Measurements from ENCODE around the gene CHAF1A.

DNA sequence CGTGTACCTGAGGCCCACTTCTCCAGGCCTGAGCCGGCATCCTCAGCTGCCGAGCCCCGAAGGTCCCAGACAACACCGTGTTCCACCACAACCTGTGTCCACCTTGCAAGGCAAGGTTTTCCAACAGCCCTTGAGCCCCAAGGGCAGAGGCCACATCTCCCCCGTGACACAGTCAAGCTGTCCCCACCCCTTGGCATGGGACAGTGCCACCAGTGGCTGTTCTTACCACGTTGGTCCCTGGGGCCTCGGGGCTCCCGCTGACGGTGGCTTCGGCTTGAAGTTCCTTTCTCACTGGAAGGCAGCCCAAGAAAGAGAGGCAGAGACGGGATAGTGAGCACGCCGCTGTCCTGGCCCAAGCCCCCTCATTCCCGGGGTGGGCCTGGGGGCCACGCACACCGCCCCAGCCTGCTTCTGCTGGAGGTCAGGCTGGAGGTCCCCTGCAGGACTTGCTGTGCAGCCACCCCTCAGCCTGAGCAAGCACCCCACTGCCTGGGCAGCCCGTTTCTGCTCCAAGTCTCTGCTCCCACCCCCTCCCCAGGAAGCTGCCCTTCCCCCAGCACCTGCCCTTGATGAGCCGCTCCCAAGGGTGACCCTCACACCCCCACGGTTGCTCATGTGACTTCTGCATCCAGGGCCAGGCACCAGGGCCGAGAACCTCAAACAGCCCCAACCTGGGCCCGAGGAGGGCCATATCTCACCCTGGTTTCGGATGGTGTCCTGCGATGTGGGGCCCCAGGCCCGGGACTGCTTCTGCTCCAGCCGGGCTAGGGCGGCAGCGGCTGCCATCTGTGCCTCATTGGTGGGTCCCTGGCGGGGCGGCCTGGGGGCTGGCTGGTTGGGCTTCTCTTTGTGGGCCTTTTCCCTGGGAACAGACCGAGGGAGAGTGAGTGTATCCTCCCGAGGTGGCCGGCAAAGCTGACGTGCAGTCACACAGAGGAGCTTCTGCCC is 51.1 kb downstream of the CHAF1A start:
- no peak for TF ChIP-seq POLR2A (IDR thresholded peaks at IDR 0.05)
- TF ChIP-seq, protein P1, sequence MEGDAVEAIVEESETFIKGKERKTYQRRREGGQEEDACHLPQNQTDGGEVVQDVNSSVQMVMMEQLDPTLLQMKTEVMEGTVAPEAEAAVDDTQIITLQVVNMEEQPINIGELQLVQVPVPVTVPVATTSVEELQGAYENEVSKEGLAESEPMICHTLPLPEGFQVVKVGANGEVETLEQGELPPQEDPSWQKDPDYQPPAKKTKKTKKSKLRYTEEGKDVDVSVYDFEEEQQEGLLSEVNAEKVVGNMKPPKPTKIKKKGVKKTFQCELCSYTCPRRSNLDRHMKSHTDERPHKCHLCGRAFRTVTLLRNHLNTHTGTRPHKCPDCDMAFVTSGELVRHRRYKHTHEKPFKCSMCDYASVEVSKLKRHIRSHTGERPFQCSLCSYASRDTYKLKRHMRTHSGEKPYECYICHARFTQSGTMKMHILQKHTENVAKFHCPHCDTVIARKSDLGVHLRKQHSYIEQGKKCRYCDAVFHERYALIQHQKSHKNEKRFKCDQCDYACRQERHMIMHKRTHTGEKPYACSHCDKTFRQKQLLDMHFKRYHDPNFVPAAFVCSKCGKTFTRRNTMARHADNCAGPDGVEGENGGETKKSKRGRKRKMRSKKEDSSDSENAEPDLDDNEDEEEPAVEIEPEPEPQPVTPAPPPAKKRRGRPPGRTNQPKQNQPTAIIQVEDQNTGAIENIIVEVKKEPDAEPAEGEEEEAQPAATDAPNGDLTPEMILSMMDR (IDR thresholded peaks at IDR 0.05): no peak

Measured in tibial nerve (tissue), 3 donors.